B cell (primary cell): Measurements from ENCODE around the gene RARB.

Experiments
- CTCF ChIP-seq: fragments of 200-600 bp; IDR thresholded peaks from one replicate; pipeline ENCODE4 v1.8.0; 2022; ENCODE audit warnings: antibody characterized with exemption, mild to moderate bottlenecking
- EZH2 ChIP-seq: IDR thresholded peaks from 2 replicates; pipeline ENCODE4 v1.6.1; 2012; ENCODE audit warnings: borderline replicate concordance, low read depth, mild to moderate bottlenecking, moderate library complexity, low read length; ENCODE audit not compliant: insufficient read depth, poor library complexity, severe bottlenecking

GRCh38 chr3:25568525-25569078 is 140.5 kb downstream of the RARB start:
- no peak for TF ChIP-seq CTCF
- no peak for TF ChIP-seq EZH2
